GM23338 (cell line): ENCODE results near the gene IFT88. TPM values are rescaled to one million over a fixed set of nuclear protein-coding genes. Genes with fewer than 3 reads are reported as not detected.

ENCODE experiments used
- ATAC-seq: fragments of 200-7000 bp; cut with Tn5 transposase; 3 replicates; pipeline ENCODE4 v1.9.1; 2020
- DNase-seq: peaks from one replicate; pipeline ENCODE4 v3.0.0-alpha.2; 2015; ENCODE audit warnings: low spot score
- H2AFZ ChIP-seq: fragments of 200-600 bp; sonication (generic); 2 replicates; pipeline ENCODE4 v1.8.0; 2016; ENCODE audit warnings: antibody characterized with exemption, mild to moderate bottlenecking, moderate library complexity
- H3F3A ChIP-seq: fragments of 200-600 bp; sonication (generic); replicated peaks from 2 replicates; pipeline ENCODE4 v1.8.0; 2017; ENCODE audit warnings: antibody characterized with exemption, mixed run types, low read depth
- H3K27ac ChIP-seq: fragments of 200-600 bp; sonication (generic); 2 replicates; pipeline ENCODE4 v1.6.1; 2016; ENCODE audit warnings: low read depth
- H3K27me3 ChIP-seq: fragments of 200-600 bp; sonication (generic); 2 replicates; pipeline ENCODE4 v1.8.0; 2016; ENCODE audit warnings: mild to moderate bottlenecking, mixed run types, moderate library complexity; ENCODE audit not compliant: insufficient read depth
- H3K36me3 ChIP-seq: fragments of 200-600 bp; sonication (generic); 2 replicates; pipeline ENCODE4 v1.8.0; 2016; ENCODE audit warnings: mild to moderate bottlenecking; ENCODE audit not compliant: insufficient read depth
- H3K4me1 ChIP-seq: fragments of 200-600 bp; sonication (generic); 2 replicates; pipeline ENCODE4 v1.8.0; 2016; ENCODE audit warnings: mild to moderate bottlenecking, moderate library complexity; ENCODE audit not compliant: insufficient read depth
- H3K4me2 ChIP-seq: fragments of 200-600 bp; sonication (generic); 2 replicates; pipeline ENCODE4 v1.7.1; 2017; ENCODE audit warnings: mixed run types
- H3K4me3 ChIP-seq: fragments of 200-600 bp; sonication (generic); 2 replicates; pipeline ENCODE4 v1.6.1; 2016; ENCODE audit warnings: mixed run types
- H3K79me2 ChIP-seq: fragments of 200-600 bp; sonication (generic); replicated peaks from 2 replicates; pipeline ENCODE4 v1.8.0; 2017; ENCODE audit warnings: mild to moderate bottlenecking; ENCODE audit not compliant: insufficient read depth
- H3K9me2 ChIP-seq: fragments of 200-600 bp; sonication (generic); 2 replicates; pipeline ENCODE4 v1.8.0; 2017; ENCODE audit not compliant: insufficient read depth
- H4K20me1 ChIP-seq: fragments of 200-600 bp; sonication (generic); replicated peaks from 2 replicates; pipeline ENCODE4 v1.8.0; 2017; ENCODE audit warnings: mild to moderate bottlenecking; ENCODE audit not compliant: insufficient read depth
- H3K27ac Mint-ChIP-seq: 2 replicates; pipeline ENCODE4 v1.8.0; 2020; ENCODE audit warnings: inconsistent platforms, mild to moderate bottlenecking, moderate library complexity, mixed read lengths
- H3K27me3 Mint-ChIP-seq: 3 replicates; pipeline ENCODE4 v1.8.0; 2022; ENCODE audit warnings: low read depth, mild to moderate bottlenecking, moderate library complexity, mixed read lengths, inconsistent platforms; ENCODE audit not compliant: insufficient read depth, poor library complexity
- H3K36me3 Mint-ChIP-seq: 3 replicates; pipeline ENCODE4 v1.8.0; 2021; ENCODE audit warnings: low read depth, mild to moderate bottlenecking, inconsistent platforms, moderate library complexity, mixed read lengths
- H3K4me1 Mint-ChIP-seq: 3 replicates; pipeline ENCODE4 v1.8.0; 2020; ENCODE audit warnings: mild to moderate bottlenecking, inconsistent platforms, mixed read lengths
- H3K4me3 Mint-ChIP-seq: 3 replicates; pipeline ENCODE4 v1.8.0; 2021; ENCODE audit warnings: moderate library complexity, mild to moderate bottlenecking, inconsistent platforms, mixed read lengths
- H3K9me3 Mint-ChIP-seq: 3 replicates; pipeline ENCODE4 v1.8.0; 2020; ENCODE audit warnings: moderate library complexity, mild to moderate bottlenecking, inconsistent platforms, mixed read lengths
- CREB1 ChIP-seq: fragments of 250-450 bp; sonication (Bioruptor Pico); IDR thresholded peaks from 2 replicates; pipeline ENCODE4 v1.5.0; 2020; ENCODE audit warnings: low read depth, mild to moderate bottlenecking, moderate library complexity
- CTCF ChIP-seq, 2 experiments: fragments of 200-600 bp in 1 of 2; sonication (generic) in 1 of 2; conservative IDR thresholded peaks; 2 replicates each; pipeline versions ENCODE4 v1.5.1 to v1.6.1; 2016 to 2017; ENCODE audit warnings: antibody characterized with exemption in 2 of 2, low read depth in 2 of 2, mild to moderate bottlenecking in 2 of 2, moderate library complexity in 1 of 2
- ETS1 ChIP-seq: IDR thresholded peaks from 2 replicates; pipeline ENCODE4 v1.6.1; 2016; ENCODE audit warnings: antibody characterized with exemption
- EZH2 ChIP-seq: fragments of 200-600 bp; sonication (generic); IDR thresholded peaks from one replicate; pipeline ENCODE4 v1.8.0; 2017; ENCODE audit warnings: antibody characterized with exemption, mild to moderate bottlenecking, low read depth; ENCODE audit not compliant: unreplicated experiment
- JUNB ChIP-seq: IDR thresholded peaks from one replicate; pipeline ENCODE4 v1.6.1; 2016; ENCODE audit warnings: antibody characterized with exemption; ENCODE audit not compliant: unreplicated experiment
- NANOG ChIP-seq: IDR thresholded peaks from 2 replicates; pipeline ENCODE4 v1.6.1; 2016; ENCODE audit warnings: antibody characterized with exemption, borderline replicate concordance
- POLR2AphosphoS5 ChIP-seq: IDR thresholded peaks from 2 replicates; pipeline ENCODE4 v1.6.1; 2016; ENCODE audit warnings: antibody characterized with exemption, low read depth
- REST ChIP-seq: IDR thresholded peaks from one replicate; pipeline ENCODE4 v1.6.1; 2018; ENCODE audit warnings: antibody characterized with exemption; ENCODE audit not compliant: unreplicated experiment
- ZNF114 ChIP-seq: fragments of 250-450 bp; sonication (Bioruptor Pico); IDR thresholded peaks from 2 replicates; pipeline ENCODE4 v1.5.0; 2020; ENCODE audit warnings: mild to moderate bottlenecking, moderate library complexity
- ZNF331 ChIP-seq: fragments of 250-450 bp; sonication (Bioruptor Pico); IDR thresholded peaks from 2 replicates; pipeline ENCODE4 v1.5.0; 2020; ENCODE audit warnings: low read depth, mild to moderate bottlenecking, moderate library complexity
- polyA plus RNA-seq: library from polyadenylated mRNA; unstranded; fragments of >200 nt; fragmentation: Nextera tagmentation; extraction: Ambion mirVana; gene quantifications from 2 replicates; pipeline ENCODE4 v1.2.1, GENCODE V29; 2016
- total RNA-seq: library from RNA; depleted of rRNA; stranded (reverse); fragments of >200 nt; shearing (Covaris generic); gene quantifications from 2 replicates; pipeline ENCODE4 v1.2.3, GENCODE V29; 2014

Gene IFT88
- total and polyA plus RNA-seq, 2 experiments from 2014 or later = 8.2 to 8.7 TPM

GRCh38 chr13:20667857-20668437 lies 101.0 kb downstream of the IFT88 start (continued):
- no peak for TF ChIP-seq REST
- no peak for TF ChIP-seq JUNB
- no peak for TF ChIP-seq CTCF (conservative IDR thresholded peaks at IDR 0.05; ENCODE audit: low read depth in 2 of 2)
- TF ChIP-seq POLR2AphosphoS5 = no peak
- no peak for TF ChIP-seq EZH2
- no peak for TF ChIP-seq CREB1

- Histone ChIP-seq H2AFZ (no peak overlapping the region), H3F3A (no peaks in the 10 kb centered on the region), H3K4me2 (no peak overlapping the region), H3K4me3 (no peak overlapping the region), H4K20me1 (no peaks in the 10 kb centered on the region), H3K9me2 (no peaks in the 10 kb centered on the region), H3K27ac (no peak overlapping the region), H3K4me1 (no peaks in the 10 kb centered on the region), H3K27me3 (no peaks in the 10 kb centered on the region), H3K36me3 (no peaks in the 10 kb centered on the region), H3K79me2 (no peaks in the 10 kb centered on the region)
- Mint-ChIP-seq H3K27me3 (no peaks in the 10 kb centered on the region), H3K4me1 (no peaks in the 10 kb centered on the region), H3K9me3 (no peaks in the 10 kb centered on the region; the same call in 2 of the 3 replicates), H3K4me3 (no peak overlapping the region), H3K36me3 (no peaks in the 10 kb centered on the region), H3K27ac (no peak overlapping the region)
- ATAC-seq (no peak), DNase-seq (no peak)
- TF ChIP-seq CTCF (conservative IDR thresholded peaks at IDR 0.05; ENCODE audit: low read depth in 2 of 2) (no peak), NANOG (no peak), ZNF114 (CRISPR knock-in tag) (no peak), CREB1 (no peak), REST (no peak), ZNF331 (CRISPR knock-in tag) (no peak), ETS1 (no peak)
Measured at GRCh38 chr13:20669162-20669561, 102.2 kb downstream of the IFT88 start.
